ENCODE measurements around the gene CDX1. TPM values are rescaled to one million over a fixed set of nuclear protein-coding genes. Genes with fewer than 3 reads are reported as not detected.
A peak's percentile ranks its signal among the peaks of the same experiment; 100 is the strongest.

Gene CDX1
- total RNA-seq, 1 donor from 2014 or later, result not detected

- DNase-seq (ENCODE audit: low read depth in 2 of 2), result peak; percentile 66 to 74
Observed at GRCh38 chr5:150161242-150162141, 5.1 kb upstream of the CDX1 start.

GRCh38 chr5:150162142-150162513, 4.5 kb upstream of the CDX1 start:
- DNase-seq (ENCODE audit: low read depth in 2 of 2), result no peak

- no peak for DNase-seq (ENCODE audit: low read depth in 2 of 2)
Observed at GRCh38 chr5:150163035-150163434, 3.5 kb upstream of the CDX1 start.

DNA sequence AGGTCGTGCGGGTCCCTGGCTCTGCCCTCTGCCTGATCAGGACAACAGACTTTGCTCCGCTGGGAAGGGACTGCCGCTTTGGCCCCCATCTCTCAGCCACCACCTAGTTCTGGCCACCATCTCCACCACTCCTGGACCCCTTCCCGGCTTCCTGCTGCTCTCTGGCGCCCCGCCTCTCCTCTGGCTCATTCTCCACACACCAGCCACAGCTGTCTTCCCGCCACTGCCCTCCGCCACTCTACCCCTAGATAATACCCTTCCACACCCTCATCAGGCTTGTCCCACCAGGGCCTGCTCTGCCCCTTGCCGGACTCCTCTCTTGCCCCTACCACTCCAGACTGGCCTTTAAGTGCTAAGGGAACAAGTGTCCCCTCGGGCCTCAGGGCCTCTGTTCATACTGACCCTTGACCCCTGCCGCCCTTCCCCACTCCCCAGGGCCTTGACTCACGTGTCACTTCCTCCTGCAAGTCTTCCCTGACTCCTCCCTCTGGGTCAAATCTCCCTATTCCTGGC, 3.0 kb upstream of the CDX1 start:
- no peak for DNase-seq (ENCODE audit: low read depth in 2 of 2)

DNA sequence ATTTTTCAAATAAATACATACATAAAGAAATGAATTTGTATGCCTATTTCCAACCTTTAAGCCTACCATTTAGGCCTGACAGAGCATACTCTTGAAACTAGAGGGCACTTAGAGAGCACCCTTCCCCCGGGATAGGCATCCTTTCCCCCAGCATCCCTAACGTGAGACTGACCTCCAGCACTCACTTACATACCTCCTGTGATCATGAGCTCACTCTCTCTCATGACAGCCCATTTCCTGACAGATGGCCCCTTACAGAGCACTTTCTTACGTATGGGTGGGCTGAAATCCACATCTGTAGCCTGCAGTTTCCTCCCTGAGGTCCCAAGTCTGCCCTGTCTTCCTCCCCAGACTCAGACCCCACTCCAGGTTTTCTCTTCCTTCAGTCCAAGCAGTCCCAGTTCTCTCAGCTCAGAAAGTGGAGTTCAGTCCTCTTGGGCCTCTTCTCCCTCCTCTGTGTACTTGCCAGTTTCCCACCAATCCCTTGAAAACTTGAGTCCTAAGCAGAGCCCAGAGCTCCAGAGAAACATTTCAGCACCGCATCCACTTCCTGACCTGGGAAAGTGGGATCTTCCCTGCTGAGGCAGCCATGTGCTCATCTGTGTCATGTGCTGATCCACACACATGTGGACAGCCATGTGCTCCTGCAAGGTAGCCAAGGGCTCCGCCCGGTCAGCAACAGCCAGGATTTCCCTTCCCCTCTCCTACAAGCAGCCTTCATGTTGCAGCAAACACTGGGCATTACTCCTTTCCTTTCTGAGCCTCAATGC, 2.2 kb upstream of the CDX1 start:
- DNase-seq (ENCODE audit: low read depth in 2 of 2), result peak; percentile 23 to 32

DNA sequence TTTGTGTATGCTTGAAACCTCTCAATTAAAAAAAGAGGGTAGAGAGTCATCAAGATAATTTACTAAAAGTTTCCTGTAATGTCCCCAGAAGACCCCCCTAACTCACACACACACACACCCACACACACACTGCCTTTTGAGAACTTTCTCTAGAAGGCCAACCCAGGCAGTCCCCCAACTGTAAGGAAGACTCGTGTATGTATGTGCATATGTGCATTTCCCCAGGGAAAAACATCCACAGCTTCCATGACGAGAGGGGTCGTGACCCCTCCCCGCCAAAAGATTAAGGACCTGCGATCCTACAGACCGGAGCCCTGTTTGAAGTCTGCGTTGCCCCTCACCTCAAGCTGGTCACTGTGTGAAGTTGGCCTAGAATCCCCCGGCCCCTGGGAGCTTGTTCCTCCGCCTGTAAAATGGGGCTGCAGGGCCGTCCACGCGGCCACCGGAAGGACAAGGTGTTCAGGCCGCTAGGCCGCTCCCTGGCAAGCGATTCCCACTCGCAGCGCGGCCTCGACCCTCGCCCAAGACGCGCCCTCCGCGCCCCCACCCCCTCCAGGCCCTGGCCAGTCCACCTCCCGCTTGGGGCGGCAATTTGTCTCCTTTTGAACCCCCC, 435 bp upstream of the CDX1 start:
- no peak for DNase-seq (ENCODE audit: low read depth in 2 of 2)

GRCh38 chr5:150167512-150167850, 903 bp downstream of the CDX1 start:
- DNase-seq (ENCODE audit: low read depth in 2 of 2), result no peak

GRCh38 chr5:150167908-150168307, 1.3 kb downstream of the CDX1 start:
- no peak for DNase-seq (ENCODE audit: low read depth in 2 of 2)

GRCh38 chr5:150168864-150169263, 2.3 kb downstream of the CDX1 start:
- DNase-seq (ENCODE audit: low read depth in 2 of 2), result peak; percentile 22 to 40

DNA sequence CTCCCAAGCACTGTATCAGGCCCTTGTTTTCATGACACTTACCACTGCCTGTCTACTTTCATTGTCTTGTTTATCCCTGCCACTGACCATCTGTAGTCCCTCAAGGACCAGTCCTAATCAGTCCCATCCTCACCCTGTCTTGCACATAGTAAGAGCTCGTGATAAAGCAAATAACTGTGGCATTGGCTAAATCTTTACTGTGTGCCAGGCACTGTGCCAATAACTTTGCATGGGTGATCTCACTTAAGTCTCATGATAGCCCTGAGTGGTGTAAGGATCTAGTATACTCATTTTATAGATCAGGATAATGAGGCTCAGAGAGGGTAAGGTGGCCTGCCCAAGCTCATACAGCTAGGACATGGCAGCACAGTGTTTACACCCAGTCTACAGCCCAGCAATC, 5.6 kb downstream of the CDX1 start:
- no peak for DNase-seq (ENCODE audit: low read depth in 2 of 2)

- no peak for DNase-seq (ENCODE audit: low read depth in 2 of 2)
Observed at GRCh38 chr5:150172556-150172955, 6.0 kb downstream of the CDX1 start.

DNA sequence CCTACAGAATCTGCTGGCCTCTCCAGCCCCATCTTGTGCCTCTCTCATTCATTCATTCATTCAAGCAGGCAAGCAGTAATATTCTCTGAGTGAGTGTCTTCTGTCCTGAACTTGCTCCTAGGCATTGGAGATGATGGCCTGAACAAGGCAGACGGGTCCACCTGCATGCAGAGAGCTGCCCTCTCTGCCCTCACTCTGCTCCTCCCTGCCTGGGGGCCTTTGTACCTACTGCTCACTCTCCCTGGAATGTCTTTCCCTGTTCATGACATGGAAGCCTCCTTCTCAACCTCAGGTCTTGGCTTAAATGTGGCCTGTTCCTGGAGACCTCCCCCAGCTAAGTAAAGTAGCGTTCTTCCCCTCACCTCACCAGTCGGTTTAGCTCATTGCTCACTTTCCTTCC, 6.6 kb downstream of the CDX1 start:
- no peak for DNase-seq (ENCODE audit: low read depth in 2 of 2)

- DNase-seq (ENCODE audit: low read depth in 2 of 2), result no peak
Observed at GRCh38 chr5:150174285-150174684, 7.7 kb downstream of the CDX1 start.

DNA sequence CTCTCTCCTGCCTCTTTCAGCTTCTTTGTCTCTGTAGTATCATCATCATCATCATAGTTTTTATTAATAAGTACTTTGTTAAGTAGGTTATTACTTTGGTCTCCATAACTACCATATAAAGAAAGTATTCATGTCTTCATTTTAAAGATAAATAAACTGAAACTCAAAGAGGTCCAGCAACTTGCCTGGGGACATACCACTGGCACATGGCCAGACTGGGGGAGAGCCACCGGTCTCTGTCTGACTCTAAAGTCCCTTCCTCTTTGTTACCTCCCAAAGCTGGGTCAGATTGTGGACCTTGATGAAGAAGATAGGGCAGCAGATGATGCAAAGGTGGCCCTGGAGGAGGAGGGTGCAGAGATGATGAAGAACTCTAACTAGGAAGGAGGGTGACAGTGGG, 8.5 kb downstream of the CDX1 start:
- DNase-seq (ENCODE audit: low read depth in 2 of 2), result no peak

DNA sequence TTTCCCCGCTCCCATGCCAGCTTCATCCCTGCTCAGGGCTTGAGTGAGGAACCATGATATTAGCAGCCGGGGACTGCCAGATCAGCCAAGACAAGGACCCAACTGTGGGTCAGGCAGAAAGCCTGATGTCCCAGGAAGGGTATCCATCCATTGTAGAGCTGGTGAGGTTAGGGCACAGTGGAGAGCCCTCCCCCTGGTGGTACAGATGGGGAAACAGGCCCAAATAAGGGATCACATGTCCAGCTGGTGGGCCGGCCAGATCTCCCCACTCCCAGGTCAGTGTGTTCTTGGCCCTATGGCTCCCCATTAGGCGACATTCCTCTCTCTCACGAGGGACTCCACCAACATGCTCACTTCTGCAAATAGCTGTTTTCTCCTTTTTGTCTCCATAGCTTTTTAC, 9.0 kb downstream of the CDX1 start:
- peak; percentile 41 to 58 for DNase-seq (ENCODE audit: low read depth in 2 of 2)

GRCh38 chr5:150176745-150177477, 10.3 kb downstream of the CDX1 start:
- DNase-seq (ENCODE audit: low read depth in 2 of 2), result peak in 1 of 2 donors; percentile 15

DNA sequence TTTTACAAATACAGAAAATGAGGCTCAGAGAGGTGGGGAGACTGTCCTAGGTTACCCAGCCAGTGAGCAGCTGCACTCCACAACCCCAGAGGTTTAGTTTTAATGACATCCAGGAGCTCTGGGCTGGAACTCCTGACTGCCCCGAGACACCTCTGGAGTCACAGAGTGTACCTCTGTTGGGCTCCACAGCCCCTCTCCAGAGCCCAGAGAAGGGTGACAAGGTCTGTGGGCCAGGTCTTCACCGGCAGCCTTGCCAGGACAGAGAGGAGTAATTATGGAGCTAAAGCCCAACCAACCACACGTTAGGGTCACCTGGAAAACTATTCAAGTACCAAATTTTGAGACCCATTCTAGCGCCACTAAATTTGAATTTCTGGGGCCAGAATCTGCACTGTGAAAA, 11.1 kb downstream of the CDX1 start:
- DNase-seq (ENCODE audit: low read depth in 2 of 2), result no peak

DNA sequence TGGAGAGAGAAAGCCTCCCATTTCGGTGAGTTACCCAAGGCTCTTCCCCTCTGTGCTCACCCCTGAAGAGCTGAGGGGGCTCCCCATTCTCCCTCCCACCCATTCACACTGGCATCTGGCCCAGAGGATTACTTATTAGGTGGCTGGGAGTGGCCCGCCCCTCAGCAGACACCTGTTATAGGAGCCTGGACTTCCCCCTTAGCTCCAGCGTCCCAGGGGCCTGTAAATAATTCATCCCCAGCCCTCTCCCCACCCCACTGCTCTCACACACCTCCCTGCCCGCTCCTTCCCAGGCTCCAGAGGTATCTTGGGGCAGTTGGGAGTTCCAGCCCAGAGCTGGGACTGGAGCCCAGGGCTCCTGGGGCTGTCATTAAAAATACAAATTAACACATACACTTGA, 11.7 kb downstream of the CDX1 start:
- DNase-seq (ENCODE audit: low read depth in 2 of 2), result no peak

DNA sequence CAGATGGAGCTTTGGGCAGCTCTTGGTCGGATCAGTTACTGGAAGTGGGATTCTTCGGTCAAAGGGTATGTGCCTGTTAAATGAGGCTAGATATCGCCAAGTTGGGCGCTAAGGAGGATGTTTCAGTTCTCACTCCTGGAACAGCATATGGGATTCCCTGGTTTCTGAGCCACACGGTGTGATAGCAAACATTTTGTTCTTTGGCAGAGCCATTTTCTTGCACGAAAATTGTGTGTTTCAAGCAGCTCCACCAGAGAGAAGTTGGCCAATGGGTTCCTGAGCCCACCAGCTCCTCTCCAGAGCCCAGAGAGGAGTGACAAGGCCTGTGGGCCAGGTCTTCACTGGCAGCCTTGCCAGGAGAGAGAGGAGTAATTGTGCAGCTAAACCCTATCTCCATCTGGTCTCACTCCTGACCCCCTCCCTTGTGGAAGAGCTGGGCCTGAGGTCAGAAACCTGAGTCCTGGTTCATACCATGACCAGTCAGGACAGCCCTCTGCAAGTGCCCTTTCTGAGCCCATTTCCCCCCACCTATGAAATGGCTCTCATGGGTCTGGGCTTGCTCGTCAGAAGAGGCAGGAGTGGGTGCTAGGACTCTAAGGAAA, 12.5 kb downstream of the CDX1 start:
- DNase-seq (ENCODE audit: low read depth in 2 of 2), result no peak

- DNase-seq (ENCODE audit: low read depth in 2 of 2), result peak; percentile 26 to 78
Observed at GRCh38 chr5:150180241-150181026, 13.9 kb downstream of the CDX1 start.

Data from lung microvascular endothelial cell (primary cell).